ENCODE results near the gene COPB1.
"Not testable (repeated sequence)": the region's sequence is repeated elsewhere in the genome, so short reads cannot be mapped to it uniquely, and the experiment has no call there.

COPB1 gene

DNA sequence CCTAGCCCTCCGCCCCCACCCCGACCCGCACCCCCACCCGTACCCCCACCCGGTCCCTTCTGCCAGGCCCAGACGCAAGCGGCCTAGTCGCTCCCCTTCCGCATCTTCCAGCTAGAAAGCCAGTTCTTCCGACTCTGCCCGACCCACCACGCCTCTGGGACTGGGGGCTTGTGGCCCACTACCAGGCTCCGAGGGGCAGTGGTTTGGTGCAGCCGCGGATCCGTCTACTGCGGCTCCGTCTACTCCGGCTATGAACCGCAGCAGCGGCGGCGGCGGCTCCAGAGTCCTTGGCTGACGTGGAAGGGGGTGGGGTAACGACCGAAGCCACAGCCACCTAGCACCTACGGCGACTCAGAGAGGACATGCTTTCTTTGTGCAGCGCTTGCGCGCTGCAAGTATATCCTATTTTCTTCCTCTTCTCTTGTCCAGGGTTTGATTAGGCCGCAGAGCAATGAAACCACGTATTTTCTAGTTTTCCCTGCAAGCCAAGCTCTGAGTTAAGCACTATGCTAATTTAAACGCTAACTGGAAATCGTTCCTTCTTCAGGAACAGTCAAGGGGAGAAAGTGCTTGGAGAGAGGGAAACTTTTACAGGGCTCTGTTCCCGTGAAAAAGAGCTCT lies at the start of gene COPB1:
Gene COPB1 (minus strand): TSS at position 252 of the 621 bp plus-strand sequence. CDS start 883 bp downstream, outside the sequence.
- DNase-seq (ENCODE audit: low read depth), result peak; percentile 70

- no peak for DNase-seq (ENCODE audit: low read depth)
Observed at GRCh38 chr11:14547440-14547839, 47.8 kb upstream of the COPB1 start.

- DNase-seq (ENCODE audit: low read depth), result no peak
Observed at GRCh38 chr11:14546672-14547071, 47.1 kb upstream of the COPB1 start.

DNA sequence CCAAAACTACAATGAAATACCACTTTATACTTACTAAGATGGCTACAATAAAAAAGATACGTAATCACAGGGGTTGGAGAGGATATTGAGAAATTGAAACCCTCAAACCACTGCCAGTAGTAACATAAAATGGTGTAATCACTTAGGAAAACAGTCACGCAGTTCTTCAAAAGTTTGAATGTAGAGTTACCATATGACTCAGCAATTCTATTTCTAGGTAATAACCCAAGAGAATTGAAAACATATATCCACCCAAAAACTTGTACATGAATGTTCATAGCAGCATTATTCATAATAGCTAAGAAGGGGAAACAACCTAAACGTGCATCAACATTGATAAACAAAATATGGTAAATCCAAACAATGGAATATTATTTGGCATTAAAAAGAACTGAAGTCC lies 45.0 kb upstream of the COPB1 start:
- DNase-seq (ENCODE audit: low read depth), result no peak

DNA sequence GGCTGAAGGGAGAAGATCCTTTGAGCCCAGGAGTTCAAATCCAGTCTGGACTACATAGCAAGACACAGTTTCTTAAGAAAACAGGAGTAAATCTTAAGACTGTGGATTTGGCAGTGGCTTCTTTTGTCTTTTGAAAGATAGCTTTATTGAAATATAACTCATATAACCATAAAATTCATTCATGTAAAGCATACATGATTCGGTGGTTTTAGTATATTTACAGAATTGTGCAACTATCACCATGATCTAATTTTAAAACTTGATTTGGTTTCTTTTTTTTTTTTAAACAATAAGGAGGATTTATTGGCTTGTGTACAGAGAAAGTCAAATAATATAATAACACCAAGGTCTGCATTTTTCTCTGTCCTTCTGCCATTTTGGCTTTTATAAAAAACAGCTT lies 43.6 kb upstream of the COPB1 start:
- no peak for DNase-seq (ENCODE audit: low read depth)

DNA sequence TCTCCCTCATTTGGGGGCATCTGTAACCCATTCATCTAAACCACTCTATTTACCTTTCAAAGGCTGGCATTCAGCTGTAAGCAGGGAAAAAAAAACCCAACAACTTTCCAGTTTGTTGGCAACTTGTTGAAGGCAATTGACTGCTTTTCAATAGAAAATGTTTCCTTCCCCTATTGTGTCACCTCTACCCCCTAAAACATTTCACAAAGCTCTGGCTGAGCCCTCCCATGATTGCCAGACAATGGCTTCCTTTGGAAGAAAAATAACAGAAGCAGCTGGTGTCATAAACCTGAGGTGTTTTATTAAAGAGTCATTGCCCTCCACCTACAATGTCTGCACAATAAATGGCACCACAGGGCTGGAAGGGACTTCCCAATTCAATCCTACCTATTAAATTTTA lies 42.7 kb upstream of the COPB1 start:
- DNase-seq (ENCODE audit: low read depth), result no peak

- DNase-seq (ENCODE audit: low read depth), result no peak
Observed at GRCh38 chr11:14541192-14541947, 41.8 kb upstream of the COPB1 start.

GRCh38 chr11:14539982-14540421 lies 40.4 kb upstream of the COPB1 start:
- DNase-seq (ENCODE audit: low read depth), result no peak

- DNase-seq (ENCODE audit: low read depth), result no peak
Observed at GRCh38 chr11:14538926-14539554, 39.4 kb upstream of the COPB1 start.

DNA sequence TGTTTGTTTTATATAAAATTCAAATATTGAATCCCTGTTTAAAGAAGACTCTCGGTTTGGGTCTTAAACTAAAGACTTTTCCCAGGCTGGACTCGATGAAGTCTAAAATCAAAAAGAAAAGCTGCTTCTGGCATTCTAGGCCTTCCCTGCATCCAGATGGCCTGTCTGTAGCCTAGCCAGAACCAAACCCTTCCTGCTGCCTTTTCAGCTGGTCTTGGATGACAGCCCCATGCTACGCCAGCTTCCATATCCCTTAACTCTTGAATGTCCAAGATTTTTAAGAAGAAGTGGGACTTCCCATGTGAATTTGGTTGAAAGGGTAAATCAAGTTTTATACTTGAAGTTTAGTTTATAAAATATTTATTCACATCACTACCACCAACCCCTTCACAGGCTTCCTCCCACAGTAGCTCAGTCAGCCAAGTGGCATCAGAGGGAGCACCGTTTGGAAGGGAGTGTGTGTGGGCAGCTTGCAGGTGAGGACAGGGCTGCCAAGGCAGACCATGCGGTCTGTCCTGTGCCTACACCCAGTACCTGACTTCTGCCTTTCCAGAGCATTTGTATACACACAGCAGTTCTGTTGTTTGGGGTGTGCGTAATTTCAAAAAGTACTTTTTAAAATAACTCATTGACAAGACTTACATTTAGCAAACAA lies 38.8 kb upstream of the COPB1 start:
- DNase-seq (ENCODE audit: low read depth), result no peak

DNA sequence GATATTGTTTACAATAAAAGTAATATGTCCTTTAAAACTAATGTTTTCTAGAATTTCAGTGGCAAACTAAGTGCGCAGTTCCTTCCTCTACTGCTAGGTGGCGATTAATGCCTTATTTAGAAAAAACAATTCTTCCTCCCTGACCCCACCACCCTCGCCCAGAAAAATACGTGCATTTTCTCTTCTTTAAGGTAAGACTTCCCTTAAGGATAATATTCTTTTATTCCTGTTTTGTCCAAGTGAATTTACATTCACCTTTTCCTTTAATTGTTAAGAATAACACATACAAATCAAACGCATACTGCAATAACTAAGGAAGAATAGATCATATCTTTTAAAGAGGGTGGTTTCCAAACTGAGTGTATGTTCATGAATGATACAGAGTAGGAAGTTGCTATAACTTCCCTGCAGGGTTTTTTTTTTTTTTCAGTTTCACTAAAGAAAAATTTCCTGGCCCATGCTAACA lies 37.6 kb upstream of the COPB1 start:
- DNase-seq (ENCODE audit: low read depth), result no peak

- not testable (repeated sequence) for DNase-seq (ENCODE audit: low read depth)
Observed at GRCh38 chr11:14535166-14535565, 35.6 kb upstream of the COPB1 start.

DNA sequence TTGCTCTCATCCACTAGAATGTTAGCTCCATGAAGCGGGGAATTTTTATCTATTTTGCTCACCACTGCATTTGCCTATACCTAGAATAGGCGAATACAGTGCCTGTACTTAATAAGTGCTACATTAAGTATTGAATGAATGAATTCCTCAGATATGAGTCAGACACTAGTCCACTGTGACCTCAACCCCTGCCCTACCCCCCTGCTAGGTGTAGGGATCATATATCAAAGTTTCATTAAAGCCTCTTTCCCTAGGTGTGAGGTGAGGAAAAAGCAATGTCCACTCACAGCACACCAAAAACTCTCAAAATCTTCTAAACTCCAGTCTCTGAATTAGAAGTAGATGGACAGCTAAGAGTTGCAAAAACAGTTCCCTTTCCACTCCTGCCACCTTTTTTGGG lies 30.3 kb upstream of the COPB1 start:
- DNase-seq (ENCODE audit: low read depth), result no peak

- DNase-seq (ENCODE audit: low read depth), result no peak
Observed at GRCh38 chr11:14529321-14529720, 29.7 kb upstream of the COPB1 start.

DNA sequence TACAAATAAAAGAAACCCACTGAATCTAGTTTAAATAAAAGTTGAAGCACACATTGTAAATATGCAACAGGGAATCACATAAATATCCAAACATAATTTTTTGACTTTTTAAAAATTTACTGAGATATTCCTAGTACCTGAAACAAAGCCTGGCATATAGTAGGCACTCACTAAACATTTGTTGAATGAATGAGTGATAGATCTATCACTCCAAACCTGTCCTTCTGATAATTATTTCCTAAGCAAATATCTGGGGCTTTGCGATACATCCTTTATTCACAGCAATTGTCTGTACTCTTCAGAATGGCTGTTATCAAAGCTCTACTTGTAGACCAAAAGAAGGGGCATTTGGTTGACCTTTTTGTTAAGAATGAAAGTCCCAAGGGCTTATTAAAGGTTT lies 23.2 kb upstream of the COPB1 start:
- DNase-seq (ENCODE audit: low read depth), result no peak

GRCh38 chr11:14522245-14522644 lies 22.6 kb upstream of the COPB1 start:
- no peak for DNase-seq (ENCODE audit: low read depth)

- DNase-seq (ENCODE audit: low read depth), result no peak
Observed at GRCh38 chr11:14520747-14521151, 21.1 kb upstream of the COPB1 start.

GRCh38 chr11:14519917-14520746 lies 20.5 kb upstream of the COPB1 start, which contains the start of gene PSMA1:
Gene PSMA1 (minus strand): TSS chr11:14520386. CDS start chr11:14520299, 87 bp downstream.
- peak; percentile 77 for DNase-seq (ENCODE audit: low read depth)

DNA sequence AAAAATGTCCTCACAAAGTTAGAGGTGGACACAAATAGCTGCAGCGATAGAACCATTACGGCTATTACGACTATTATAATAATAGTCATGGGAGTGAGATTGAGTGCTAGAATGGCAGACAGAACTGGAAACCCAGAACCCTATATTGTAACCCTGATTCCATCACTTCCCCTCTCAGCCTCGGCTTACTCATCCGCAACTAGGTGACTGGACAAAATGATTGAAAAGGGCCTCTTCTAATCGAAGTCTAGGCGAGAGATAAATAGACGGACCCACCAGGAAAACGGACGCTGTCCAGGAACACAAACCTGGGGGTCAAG lies 19.9 kb upstream of the COPB1 start:
- no peak for DNase-seq (ENCODE audit: low read depth)

DNA sequence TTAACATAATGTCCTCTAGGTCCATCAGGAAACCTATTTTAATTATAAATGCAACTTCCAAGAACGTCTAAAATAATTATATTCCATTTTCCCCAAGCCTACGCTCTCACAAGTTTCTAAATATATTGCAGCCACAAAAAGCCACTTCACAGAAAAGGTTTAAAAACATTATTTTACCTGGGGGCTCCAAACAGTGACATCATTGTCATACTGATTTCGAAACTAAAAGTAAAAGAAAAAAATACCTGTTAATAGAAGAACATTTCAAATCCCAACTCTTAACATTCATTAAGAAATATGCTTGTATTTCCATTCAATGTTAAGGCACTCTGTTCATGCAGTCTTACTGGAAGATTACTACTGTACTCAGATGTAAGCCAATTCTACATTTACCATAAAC lies 19.2 kb upstream of the COPB1 start:
- DNase-seq (ENCODE audit: low read depth), result no peak

GRCh38 chr11:14513800-14514199 lies 14.2 kb upstream of the COPB1 start:
- DNase-seq (ENCODE audit: low read depth), result no peak

DNA sequence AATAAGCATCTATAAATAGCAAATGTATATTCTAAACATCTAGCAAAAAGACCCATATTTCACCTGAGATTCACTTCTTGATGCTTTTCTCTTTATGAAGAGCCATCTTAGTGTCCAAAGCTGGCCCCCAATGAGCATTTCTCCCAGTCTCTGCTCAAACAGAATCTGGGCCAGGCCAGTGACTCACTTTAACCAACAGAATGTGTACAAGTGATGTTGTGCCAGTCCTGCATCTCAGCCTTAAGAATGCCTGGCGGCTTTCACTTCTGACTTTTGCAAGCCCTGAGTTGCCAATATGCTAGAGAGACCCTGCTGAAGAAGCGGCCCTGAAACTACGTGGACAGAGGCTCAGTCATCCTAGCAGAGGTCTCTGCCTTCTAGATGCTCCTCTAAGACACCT lies 6.9 kb upstream of the COPB1 start:
- DNase-seq (ENCODE audit: low read depth), result no peak
